Stomach (tissue), 9 donors: ENCODE results near the gene CDC14A. TPM values are rescaled to one million over a fixed set of nuclear protein-coding genes. Genes with fewer than 3 reads are reported as not detected.

Experiments used
- DNase-seq, 2 donors: peaks; one replicate each; pipeline versions ENCODE4 v3.0.0 to v3.0.0-alpha.2; 2013 to 2019
- H3K27ac ChIP-seq, 5 donors: fragments of 200-600 bp in 4 of 5; sonication (generic) in 4 of 5; one replicate each; pipeline ENCODE4 v1.5.1; 2013 to 2019; ENCODE audit warnings: mild to moderate bottlenecking in 1 of 5, moderate library complexity in 1 of 5
- H3K27me3 ChIP-seq, 3 donors: fragments of 200-600 bp; sonication (generic); one replicate each; pipeline ENCODE4 v1.5.1; 2017 to 2019; ENCODE audit warnings: mixed run types in 1 of 3
- H3K36me3 ChIP-seq, 4 donors: fragments of 200-600 bp; sonication (generic); 1 replicate in 3 of 4; 2 replicates in 1 of 4; pipeline ENCODE4 v1.5.1; 2016 to 2019
- H3K4me1 ChIP-seq, 4 donors: fragments of 200-600 bp; sonication (generic); one replicate each; pipeline ENCODE4 v1.5.1; 2016 to 2019
- H3K4me3 ChIP-seq, 4 donors: fragments of 200-600 bp; sonication (generic) in 3 of 4; one replicate each; pipeline ENCODE4 v1.5.1; 2016 to 2019; ENCODE audit warnings: mild to moderate bottlenecking in 1 of 4
- H3K9me3 ChIP-seq, 4 donors: fragments of 200-600 bp; sonication (generic); one replicate each; pipeline ENCODE4 v1.5.1; 2016 to 2019
- EP300 ChIP-seq: sonication (generic); formaldehyde crosslinking; IDR thresholded peaks from one replicate; pipeline ENCODE4 v1.6.1; 2017; ENCODE audit warnings: antibody characterized with exemption
- POLR2A ChIP-seq, 4 donors: fragments of 450-650 bp; IDR thresholded peaks; one replicate each; pipeline ENCODE4 v1.6.1; 2016; ENCODE audit warnings: antibody characterized with exemption in 4 of 4, control low read depth in 2 of 4, mild to moderate bottlenecking in 1 of 4, moderate library complexity in 1 of 4
- POLR2AphosphoS5 ChIP-seq, 3 donors: sonication (generic); formaldehyde crosslinking; IDR thresholded peaks; one replicate each; pipeline ENCODE4 v1.6.1; 2016; ENCODE audit warnings: antibody characterized with exemption in 3 of 3
- WGBS, 5 donors: extraction: QIAGEN DNeasy Blood & Tissue Kit in 3 of 5; methylation state at CpG; one replicate each; pipeline versions ENCODE4 v1.1.5 to v1.1.7; 2013 to 2018; 5-methylcytosine and 5-hydroxymethylcytosine counted together
- intact Hi-C: fragments of 100-400 bp; cut with DNase I; formaldehyde crosslinking; loops from one replicate; pipeline ENCODE4 v1.15.1; 2023; ENCODE audit warnings: low total_unique reads
- polyA plus RNA-seq, 3 donors: library from polyadenylated mRNA; stranded (reverse); fragments of 200-250 nt; gene quantifications; one replicate each; pipeline ENCODE4 v1.2.3, GENCODE V29; 2013
- total RNA-seq, 5 donors: library from RNA; depleted of rRNA; stranded (reverse); fragments of >200 nt; gene quantifications; one replicate each; pipeline versions ENCODE4 v1.1.0 to v1.2.3, GENCODE V29; 2014 to 2016
- TF ChIP-seq, protein P1 (sequence below), 7 experiments: fragments of 450-650 bp in 4 of 7; fragments of 200-600 bp in 3 of 7; sonication (generic) in 3 of 7; IDR thresholded peaks; one replicate each; pipeline ENCODE4 v1.5.1; 2016 to 2019; ENCODE audit warnings: antibody characterized with exemption in 7 of 7, control low read depth in 2 of 7, mild to moderate bottlenecking in 1 of 7
- donor health status: healthy with polysubstance abuse.
- donor health status: Bipolar disorder and iron deficiency.
- donor health status: healthy.

The CDC14A gene
- total and polyA plus RNA-seq, 8 donors, result 2.1 to 31.0 (median 12.1) TPM

DNA sequence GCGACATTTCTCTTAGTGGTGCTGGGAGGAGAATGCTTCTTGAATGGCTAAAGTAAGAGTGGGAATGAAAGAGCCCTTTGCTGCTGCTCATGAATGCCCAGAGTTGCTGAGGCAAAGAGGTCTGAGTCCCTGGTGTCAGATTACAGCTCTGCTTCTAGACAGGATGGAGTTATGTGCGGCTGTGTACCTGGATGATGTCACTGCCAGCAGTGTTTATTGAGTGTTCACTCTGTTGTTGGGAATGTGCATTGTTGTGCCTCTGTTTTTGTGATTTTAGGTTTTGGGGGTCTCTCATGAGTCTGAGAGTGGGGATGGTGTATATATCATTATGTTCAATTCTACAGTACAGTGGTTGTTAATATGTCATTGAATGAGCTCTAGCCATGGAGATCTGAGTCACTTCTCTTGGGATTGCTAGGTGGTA is 2.7 kb downstream of the CDC14A start:
- peaks cover 28 to 76% (median 49%) of the 10 kb centered on the region in 4 donors for H3K4me1 ChIP-seq
- intact Hi-C loops, result no loop called here
- peak; percentile 54 to 88 for DNase-seq

DNA sequence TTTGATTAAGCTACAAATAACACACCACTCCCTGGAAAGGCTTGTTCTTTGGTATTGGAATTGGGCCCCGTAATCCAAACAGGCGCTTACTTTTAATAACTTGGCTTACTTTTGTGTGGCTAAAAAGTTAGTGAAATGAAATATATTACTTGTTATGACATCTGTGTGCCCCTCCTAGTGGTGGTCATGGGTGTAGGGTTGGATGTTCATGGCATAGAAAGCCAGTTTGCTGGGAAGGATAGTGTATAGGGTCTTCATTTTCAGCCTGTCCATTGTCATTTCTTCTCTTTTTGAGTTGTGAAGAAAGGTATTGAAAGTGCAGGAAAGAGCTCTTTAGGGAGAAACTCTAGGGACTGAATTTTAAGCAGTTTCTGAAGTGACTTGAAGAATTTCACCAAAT is 5.9 kb downstream of the CDC14A start:
- Histone ChIP-seq H3K27me3 (no peaks in the 10 kb centered on the region), H3K36me3 (peaks cover 0 to 6% (median 0%) of the 10 kb centered on the region in 4 donors), H3K4me1 (peaks cover 39 to 90% (median 62%) of the 10 kb centered on the region in 4 donors), H3K4me3 (no peak overlapping the region), H3K9me3 (no peaks in the 10 kb centered on the region), H3K27ac (peak overlapping the region in 4 of 5 donors; percentile 38 to 71 (median 54))
- DNase-seq, result peak in 1 of 2 donors; percentile 38
- WGBS, 5 donors, result 22 to 38% (median 24%) methylated on average over 2 of the region's 2 CpGs
- intact Hi-C loops, result no loop called here
- TF ChIP-seq, protein P1, sequence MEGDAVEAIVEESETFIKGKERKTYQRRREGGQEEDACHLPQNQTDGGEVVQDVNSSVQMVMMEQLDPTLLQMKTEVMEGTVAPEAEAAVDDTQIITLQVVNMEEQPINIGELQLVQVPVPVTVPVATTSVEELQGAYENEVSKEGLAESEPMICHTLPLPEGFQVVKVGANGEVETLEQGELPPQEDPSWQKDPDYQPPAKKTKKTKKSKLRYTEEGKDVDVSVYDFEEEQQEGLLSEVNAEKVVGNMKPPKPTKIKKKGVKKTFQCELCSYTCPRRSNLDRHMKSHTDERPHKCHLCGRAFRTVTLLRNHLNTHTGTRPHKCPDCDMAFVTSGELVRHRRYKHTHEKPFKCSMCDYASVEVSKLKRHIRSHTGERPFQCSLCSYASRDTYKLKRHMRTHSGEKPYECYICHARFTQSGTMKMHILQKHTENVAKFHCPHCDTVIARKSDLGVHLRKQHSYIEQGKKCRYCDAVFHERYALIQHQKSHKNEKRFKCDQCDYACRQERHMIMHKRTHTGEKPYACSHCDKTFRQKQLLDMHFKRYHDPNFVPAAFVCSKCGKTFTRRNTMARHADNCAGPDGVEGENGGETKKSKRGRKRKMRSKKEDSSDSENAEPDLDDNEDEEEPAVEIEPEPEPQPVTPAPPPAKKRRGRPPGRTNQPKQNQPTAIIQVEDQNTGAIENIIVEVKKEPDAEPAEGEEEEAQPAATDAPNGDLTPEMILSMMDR (IDR thresholded peaks at IDR 0.05), result no peak
- TF ChIP-seq POLR2A (IDR thresholded peaks at IDR 0.05) (no peak), EP300 (no peak), POLR2AphosphoS5 (IDR thresholded peaks at IDR 0.05) (no peak)

More for the DNA sequence above, 2.7 kb downstream of the CDC14A start:
- Histone ChIP-seq H3K27me3 (no peaks in the 10 kb centered on the region), H3K9me3 (no peaks in the 10 kb centered on the region), H3K4me3 (peak overlapping the region in 2 of 4 donors; percentile 84 to 92), H3K36me3 (no peaks in the 10 kb centered on the region), H3K27ac (peak overlapping the region in 4 of 5 donors; percentile 18 to 46 (median 40))
- TF ChIP-seq, protein P1 (IDR thresholded peaks at IDR 0.05), result no peak
- no peak for TF ChIP-seq POLR2AphosphoS5 (IDR thresholded peaks at IDR 0.05)
- no peak for TF ChIP-seq EP300
- no peak for TF ChIP-seq POLR2A (IDR thresholded peaks at IDR 0.05)
- 18 to 51% (median 28%) methylated on average over 2 of the region's 2 CpGs for WGBS, 5 donors

DNA sequence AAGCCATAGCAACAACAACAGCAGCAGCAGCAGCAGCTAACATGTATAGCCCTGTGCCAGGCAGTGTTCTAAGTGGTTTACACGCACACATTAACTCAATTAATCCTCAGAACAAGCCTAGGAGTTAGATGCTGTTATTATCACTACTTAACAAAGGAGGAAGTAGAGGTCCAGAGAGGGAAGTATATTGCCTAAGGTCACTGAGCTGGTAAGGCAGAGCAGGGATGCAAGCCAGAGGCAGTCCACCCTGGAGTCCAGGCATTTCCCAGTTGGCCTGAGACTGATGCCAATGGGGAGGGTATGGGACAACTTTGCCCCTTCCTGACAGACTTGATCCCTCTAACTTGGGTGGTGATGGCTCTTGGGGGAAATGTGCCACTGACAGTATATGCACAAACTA is 6.8 kb downstream of the CDC14A start:
- Histone ChIP-seq H3K4me1 (peaks cover 30 to 82% (median 55%) of the 10 kb centered on the region in 4 donors), H3K4me3 (no peak overlapping the region), H3K27me3 (no peaks in the 10 kb centered on the region), H3K9me3 (no peaks in the 10 kb centered on the region), H3K36me3 (peaks cover 0 to 6% (median 0%) of the 10 kb centered on the region in 4 donors), H3K27ac (peak overlapping the region in 2 of 5 donors; percentile 18 to 71)
- TF ChIP-seq EP300, result no peak
- TF ChIP-seq POLR2A (IDR thresholded peaks at IDR 0.05), result no peak
- TF ChIP-seq POLR2AphosphoS5 (IDR thresholded peaks at IDR 0.05), result peak in 1 of 3 donors; percentile 19
- DNase-seq, result no peak
- intact Hi-C loops, result no loop called here
- WGBS, 5 donors, result 23 to 38% (median 31%) methylated on average over 1 of the region's 1 CpG

DNA sequence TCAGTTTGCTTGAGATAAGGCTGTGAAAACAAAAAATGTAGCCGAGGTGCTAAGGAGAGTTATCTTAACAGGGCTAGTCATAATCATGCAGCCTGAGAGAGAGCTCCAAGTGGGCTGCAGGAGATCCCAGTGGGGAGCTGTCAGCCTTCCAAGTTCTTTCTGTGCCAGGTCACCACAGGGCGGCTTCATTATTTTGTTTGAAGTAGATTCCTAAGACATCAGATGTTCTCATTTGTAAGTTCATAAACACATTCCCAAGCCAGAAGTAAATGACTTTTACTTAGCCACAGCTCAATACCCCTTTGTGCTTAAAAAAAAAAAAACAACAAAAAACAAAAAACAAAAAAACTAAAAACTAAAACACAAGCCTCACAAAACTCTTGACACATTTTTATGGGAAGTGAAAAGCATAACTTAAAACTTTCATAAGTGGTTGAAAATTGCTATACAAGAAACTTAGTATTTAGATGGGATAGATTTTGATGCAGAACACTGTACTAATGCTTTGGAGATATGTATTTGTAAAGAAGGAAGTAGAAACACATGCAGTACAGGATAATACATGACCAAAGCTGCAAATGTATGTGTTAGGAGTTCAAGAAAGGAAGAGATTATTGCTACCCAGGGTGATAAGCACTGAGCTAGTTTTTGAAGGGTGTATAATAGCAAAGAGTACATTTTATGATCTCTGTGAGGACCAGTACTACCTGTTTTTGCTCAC is 8.6 kb downstream of the CDC14A start:
- peak in 1 of 3 donors; percentile 32 for TF ChIP-seq POLR2AphosphoS5 (IDR thresholded peaks at IDR 0.05)
- TF ChIP-seq POLR2A (IDR thresholded peaks at IDR 0.05), result no peak
- intact Hi-C loops, result no loop called here
- peak overlapping the region in 3 of 5 donors; percentile 54 to 71 (median 54) for H3K27ac ChIP-seq

DNA sequence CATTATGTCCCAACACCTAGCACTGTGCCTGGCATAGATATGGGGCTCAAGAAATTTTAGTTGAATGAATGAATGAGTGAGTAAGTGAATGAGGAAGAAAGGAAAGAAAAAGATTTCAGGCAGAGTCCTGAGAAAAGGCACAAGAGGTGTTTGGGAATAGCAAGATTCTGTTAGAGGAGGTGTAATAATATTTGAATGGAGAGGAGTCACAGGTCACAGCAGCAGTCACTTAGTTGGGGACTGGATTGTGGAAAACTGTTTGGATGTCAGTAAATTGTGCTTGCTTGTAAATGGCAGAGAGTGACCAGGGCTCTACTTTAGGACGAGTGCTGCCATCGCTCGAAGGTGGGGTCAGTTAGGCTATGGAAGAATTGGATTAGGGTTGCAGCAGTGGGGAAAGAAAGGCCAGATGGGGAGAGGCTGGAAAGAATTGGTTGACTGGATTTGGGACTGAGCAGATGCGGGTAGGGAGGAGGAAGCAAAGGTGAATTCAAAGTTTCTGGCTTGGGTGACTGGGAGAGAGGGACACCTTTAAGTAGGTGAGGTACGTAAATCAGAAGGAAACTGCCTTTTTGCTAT is 9.3 kb downstream of the CDC14A start:
- WGBS, 5 donors, result 72 to 90% (median 86%) methylated on average over 5 of the region's 5 CpGs
- Histone ChIP-seq H3K27ac (peak overlapping the region in 2 of 5 donors; percentile 54 to 71), H3K27me3 (no peaks in the 10 kb centered on the region), H3K36me3 (peaks cover 0 to 6% (median 0%) of the 10 kb centered on the region in 4 donors), H3K4me3 (no peak overlapping the region), H3K4me1 (peaks cover 29 to 78% (median 48%) of the 10 kb centered on the region in 4 donors), H3K9me3 (no peaks in the 10 kb centered on the region)
- no peak for DNase-seq
- TF ChIP-seq, protein P1 (IDR thresholded peaks at IDR 0.05), result no peak
- TF ChIP-seq EP300, result no peak
- TF ChIP-seq POLR2AphosphoS5 (IDR thresholded peaks at IDR 0.05), result no peak
- TF ChIP-seq POLR2A (IDR thresholded peaks at IDR 0.05), result no peak
- intact Hi-C loops, result no loop called here

More for the DNA sequence above, 8.6 kb downstream of the CDC14A start:
- Histone ChIP-seq H3K27me3 (no peaks in the 10 kb centered on the region), H3K9me3 (no peaks in the 10 kb centered on the region), H3K4me3 (no peak overlapping the region), H3K36me3 (peaks cover 0 to 6% (median 0%) of the 10 kb centered on the region in 4 donors), H3K4me1 (peaks cover 29 to 82% (median 48%) of the 10 kb centered on the region in 4 donors)
- WGBS, 5 donors, result 3 to 27% (median 20%) methylated on average over 2 of the region's 2 CpGs
- peak; percentile 47 to 71 for DNase-seq
